Islet of Langerhans (tissue), 1 donor: ENCODE data around the gene GART.
"Not testable (repeated sequence)": the region's sequence is repeated elsewhere in the genome, so short reads cannot be mapped to it uniquely, and the experiment has no call there.

Experiments
- FAIRE-seq: peaks from one replicate; lab custom pipeline; 2011; peaks lifted over from hg19 to GRCh38; lab: Jason Lieb, UNC

Gene GART

DNA sequence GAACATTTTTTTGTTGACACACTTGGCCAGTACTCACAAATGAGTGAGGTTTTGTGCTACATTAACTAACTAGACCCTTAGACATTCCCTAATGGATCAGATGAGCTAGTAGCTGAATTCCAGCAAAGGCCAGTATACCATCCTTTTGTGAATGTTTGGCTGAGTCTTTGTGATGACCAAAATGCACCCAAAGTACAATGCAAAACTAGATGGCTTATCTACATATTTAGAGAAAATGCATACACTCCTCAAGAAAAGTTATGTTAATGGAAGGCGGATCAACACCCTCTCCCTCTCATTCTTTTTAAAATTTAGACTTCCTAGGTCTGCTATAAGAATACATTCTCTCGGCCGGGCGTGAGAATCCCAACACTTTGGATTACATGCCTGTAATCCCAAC, 30.3 kb downstream of the GART start:
- no peak for FAIRE-seq

DNA sequence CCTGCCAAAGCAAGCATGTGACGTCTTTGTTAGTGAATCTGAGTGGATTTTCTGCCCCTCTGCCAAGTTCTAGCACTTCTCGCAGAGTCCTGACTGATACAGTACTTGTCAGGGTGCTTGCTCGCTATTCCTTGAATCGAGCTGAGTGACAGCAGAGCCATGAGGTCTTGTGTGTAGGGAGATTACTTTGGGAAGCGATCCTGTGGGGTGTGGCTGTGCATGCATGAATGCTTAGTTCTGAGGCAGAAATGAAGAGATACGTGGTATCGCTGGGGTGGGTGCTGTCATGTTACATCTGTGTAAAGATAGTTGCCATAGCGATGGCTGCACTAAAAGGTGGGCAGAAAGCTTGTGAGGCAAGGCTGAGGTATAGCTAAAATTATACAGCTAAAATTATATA, 31.1 kb downstream of the GART start:
- FAIRE-seq = no peak

DNA sequence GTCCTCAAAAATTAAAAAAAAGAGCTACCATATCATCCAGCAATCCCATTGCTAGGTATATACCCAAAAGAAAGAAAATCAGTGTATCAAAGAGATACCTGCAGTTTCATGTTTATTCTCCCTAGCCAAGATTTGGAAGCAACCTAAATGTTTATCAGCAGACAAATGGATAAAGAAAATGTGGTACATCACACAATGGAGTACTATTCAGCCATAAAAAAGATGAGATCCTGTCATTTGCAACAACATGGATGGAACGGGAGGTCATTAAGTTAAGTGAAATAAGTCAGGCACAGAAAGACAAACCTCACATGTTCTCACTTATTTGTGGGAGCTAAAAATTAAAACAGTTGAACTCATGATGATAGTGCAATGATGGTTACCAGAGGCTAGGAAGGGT, 34.9 kb downstream of the GART start:
- not testable (repeated sequence) for FAIRE-seq

DNA sequence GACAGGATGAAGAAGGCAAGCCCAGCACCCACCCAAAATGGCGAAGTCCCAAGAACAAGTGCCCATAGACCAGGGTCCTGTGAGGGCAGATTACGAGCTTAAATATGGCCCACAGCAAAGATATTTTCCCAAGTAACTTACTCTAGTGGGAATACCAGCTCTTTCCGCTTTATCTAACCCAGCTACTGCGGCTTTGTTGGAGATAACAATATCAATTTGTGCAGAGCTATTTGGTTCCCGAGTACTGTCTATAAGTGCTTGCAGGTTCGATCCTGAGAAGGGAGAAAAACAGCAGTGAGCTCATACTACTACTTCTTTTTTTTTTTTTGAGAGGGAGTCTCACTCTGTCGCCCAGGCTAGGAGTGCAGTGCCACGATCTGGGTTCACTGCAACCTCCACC, 36.1 kb downstream of the GART start:
- FAIRE-seq = no peak

DNA sequence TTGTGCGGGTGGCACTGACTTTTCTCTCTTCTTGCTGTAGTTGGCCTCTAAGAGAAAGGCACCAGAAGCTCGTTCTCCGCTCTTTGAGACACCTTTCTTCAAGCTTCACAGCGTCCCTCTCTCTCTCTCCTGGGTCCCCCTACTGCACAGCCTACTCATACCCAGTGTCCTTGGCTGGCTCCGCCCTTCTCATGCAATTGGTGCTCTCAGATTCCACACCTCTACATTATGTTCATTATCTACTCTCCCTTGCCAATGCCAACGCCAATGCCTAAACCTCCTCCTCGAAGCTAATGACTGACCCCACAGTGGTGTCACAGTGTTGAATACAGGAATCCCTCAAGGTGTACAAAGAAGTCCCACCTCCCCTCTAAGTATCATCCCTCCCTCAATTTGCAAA, 45.6 kb downstream of the GART start:
- FAIRE-seq = no peak

DNA sequence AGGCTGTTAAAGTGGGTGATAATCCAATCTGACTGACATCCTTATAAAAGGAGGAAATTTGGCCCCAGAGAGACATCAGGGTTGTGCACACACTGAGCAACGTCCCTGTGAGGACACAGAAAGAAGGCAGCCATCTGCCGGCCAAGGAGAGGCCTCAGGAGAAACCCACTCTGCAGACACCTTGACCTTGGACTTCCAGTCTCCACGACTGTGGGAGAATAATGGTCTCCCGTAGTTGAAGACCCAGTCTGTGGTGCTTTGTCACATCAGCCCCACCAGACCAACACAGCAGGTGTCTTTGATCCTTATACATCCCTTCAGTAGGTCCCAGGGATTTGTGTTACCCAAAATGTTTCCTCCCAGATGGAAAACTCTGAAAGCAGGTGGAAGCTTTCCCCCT, 46.2 kb downstream of the GART start:
- no peak for FAIRE-seq

DNA sequence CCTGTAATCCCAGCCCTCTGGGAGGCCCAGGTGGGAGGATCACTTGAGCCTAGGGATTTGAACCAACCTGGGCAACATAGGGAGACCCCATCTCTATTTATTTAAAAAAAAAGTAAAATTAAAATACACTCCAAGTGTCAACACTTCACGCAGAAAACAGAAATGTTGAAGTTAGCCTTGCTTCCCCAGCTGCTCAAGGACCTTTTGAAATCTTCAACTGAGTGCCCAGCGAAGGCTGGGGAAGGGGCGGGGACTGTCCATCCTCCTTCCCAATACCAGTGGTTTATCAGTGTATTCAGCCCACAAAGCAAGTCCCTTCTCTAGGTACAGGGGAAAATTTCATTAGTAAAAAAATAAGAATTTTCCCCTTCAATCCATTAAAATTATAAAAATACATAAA, 48.2 kb downstream of the GART start:
- FAIRE-seq = no peak

DNA sequence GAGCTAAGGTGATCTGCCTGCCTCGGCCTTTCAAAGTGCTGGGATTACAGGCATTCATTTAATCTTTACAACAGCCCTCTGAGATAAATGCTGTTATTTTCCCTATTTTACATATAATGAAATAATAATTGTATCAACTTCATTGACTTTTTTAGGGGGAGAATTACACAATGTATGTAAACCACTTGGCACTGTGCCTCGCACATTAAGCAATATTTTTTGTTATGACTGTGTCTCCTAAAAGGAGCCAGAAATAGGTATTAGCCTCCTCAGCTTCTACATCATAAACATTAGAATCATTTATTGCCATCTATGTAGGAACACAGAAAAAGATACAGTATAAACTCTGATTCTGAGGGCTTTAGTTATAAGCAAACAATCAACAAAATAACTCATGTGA, 49.3 kb downstream of the GART start:
- FAIRE-seq = no peak

DNA sequence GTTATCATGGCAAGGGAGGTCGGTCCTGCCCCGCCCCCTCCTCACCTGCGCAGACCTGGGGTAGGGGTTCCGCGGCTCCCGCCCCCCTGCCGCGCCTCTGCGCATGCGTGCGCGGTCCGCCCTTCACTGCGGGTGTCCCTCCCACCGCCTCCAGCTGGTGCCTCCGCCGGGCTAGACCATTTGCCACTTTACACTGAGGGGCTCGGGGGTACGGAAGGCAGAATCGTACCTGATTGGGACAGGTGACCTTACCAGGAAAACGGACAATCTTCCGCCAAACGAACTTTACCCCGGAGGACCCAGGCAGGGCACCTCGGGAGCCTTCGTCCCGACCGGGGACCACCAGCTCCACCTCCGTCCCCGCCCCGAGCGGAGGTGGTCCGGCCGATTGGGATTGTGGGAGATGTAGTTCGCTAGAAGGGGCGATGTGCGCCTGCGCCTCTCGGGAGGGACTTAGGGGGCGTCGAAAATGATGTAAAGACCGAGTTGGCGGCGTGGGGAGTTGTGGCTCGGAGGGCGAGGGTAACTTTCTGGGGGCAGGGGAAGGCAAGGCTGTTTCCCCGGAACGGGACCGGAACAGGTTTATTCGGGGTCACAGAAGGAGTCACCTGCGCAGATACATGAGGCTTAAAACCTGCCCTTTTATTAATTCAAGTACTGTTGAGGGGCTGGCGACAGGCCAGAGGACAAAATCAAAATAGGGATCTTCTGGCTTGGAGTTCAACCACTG, 50.4 kb downstream of the GART start, which contains the start of gene DNAJC28:
TSS of gene DNAJC28 (minus strand) at position 344 of the 730 bp plus-strand sequence. CDS start 2,323 bp downstream, outside the sequence.
- FAIRE-seq = no peak

DNA sequence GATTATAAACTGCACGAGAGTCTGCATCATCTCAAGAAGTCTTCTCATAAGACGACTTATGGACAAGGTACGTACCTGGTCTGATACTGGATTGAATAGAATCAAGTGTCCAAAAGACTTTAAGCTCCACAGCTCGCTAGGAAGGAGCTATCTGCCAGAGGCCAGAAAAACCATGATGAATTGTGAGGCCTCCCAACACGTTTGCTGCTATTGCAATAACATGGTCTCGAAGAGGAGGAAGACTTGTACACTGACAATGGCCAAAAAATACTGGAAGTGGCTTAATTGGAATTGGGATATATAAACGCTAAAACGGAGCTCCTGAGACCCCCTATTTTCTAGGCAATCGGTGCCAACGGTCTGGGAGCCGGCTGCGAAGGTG, 50.9 kb downstream of the GART start:
- no peak for FAIRE-seq

DNA sequence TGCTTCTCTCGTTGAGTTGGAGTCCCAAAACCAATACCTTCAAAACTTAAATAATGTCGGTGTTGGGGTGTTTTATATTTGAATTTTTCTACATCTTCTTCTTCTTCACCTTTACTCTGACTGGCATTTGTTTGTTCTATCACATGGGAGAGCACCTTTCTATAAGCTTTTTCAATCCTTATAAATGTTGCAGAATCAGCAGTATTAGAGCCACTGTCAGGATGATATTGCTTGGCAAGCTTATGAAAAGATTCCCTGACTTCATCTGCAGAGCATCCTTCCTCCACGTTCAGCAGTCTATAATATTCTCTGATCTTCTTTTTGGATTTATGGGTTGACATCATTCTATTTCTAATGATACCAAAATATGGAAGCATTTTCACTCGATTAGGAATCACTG, 53.0 kb downstream of the GART start:
- no peak for FAIRE-seq

DNA sequence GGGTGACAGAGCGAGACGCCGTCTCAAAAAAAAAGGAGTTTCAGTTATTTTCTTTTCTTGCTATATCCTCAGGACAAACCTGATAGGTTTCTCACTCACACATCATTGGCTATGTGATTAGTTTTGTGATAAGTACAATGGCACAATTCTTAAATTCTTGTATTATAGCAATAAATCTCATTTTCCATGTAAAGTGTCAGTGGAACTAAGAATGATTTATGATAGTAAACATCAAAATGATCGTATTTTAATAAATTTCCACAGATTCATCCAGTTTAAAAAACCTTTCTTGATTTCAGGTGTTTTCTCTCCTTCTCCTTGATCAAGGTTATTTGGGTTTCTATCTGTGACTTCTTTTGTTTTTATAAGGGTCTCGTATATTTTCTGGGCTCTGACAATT, 53.9 kb downstream of the GART start:
- no peak for FAIRE-seq

DNA sequence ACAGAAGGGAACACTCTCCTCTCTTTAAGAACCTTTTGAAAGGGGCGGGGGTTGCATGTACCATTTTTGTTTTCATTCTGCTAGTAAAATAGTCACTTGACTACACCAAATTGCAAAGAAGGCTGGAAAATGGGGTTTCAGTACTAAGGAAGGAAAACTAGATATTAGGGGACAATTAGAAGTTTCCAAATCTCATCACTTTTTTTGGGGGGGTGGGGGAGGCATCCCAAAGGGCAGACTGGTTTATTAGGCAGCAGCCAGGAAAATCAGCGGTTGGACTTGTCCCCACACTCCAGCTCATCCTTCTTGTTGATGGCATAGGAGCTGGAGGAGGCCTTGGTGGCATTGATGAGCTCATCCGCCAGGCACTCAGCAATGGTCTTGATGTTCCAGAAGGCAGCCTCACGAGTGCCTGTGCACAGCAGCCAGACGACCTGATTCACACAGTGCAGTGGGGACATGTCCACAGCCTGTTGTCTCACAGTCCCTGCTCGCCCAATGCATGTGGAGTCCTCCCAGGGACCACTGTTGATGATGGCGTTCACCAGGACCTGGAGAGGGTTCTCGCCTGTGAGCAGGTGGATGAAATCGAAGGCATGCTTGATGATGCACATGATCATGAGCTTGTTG, 60.5 kb downstream of the GART start:
- no peak for FAIRE-seq

DNA sequence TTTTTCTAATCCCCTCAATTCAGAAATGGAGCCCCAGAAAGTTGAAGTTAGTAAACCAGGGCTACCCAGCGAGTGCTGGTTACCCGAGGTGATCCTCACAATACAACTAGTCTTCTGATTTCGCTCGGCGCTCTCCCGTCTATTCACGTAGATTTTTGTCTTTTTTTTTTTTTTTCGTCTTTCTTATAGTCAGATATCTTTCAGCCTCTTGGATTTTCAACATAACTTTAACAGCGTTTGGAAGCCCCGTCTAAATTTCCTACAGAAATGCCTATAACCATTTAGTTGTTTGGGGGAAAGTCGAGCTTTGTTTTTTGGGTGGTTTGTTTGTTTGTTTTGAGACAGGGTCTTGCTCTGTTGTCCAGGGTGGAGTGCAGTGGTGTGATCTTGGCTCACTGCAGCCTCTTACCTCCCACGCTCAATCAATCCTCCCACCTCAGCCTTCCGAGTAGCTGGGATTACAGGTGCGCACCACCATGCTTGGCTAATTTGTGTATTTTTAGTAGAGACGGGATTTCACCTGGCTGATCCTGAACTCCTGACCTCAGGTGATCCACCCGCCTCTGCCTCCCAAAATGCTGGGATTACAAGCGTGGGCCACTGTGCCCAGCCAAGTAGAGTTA, 61.3 kb downstream of the GART start:
- no peak for FAIRE-seq

DNA sequence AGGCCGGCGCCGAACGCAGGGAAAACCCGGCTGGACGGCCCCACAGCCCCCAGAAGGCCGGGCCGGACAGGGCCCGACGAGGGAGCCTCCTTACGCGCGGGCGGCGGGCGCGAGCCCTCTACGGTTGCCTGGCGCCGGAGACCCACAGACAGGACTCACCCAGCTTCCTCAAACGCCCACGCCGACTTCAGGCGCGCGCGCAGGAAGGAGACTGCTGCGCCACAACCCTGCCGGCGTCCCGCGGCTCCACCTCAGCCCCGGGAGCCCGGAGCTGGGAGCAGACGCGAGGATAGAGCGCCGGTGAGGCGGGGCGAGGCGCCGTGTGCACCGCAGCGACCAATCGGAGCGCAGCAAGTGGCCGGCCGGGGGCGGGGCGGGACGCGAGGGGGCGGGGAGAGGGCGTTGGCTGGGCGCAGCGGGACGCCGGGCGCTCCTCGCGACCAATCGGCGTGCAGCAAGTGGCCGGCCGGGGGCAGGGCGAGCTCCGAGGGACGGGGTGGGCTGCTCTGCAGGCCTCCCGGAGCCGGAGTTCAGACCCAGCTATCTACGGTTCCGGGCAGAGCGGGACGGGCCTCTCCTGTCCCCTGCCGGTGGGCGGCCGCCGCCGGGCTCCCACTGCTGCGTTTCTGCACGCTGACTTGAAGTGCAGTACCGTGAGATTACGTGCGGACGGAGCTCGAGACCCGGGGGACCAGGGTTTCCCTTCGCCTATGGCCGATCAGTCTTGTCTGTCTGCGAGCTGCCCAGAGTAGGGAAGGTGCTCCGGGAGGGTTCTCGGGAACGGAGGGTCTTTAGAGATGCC, 62.0 kb downstream of the GART start, which contains the start of gene TMEM50B:
TSS of gene TMEM50B (minus strand) at position 296 of the 802 bp plus-strand sequence. CDS start 11,089 bp downstream, outside the sequence.
- no peak for FAIRE-seq

DNA sequence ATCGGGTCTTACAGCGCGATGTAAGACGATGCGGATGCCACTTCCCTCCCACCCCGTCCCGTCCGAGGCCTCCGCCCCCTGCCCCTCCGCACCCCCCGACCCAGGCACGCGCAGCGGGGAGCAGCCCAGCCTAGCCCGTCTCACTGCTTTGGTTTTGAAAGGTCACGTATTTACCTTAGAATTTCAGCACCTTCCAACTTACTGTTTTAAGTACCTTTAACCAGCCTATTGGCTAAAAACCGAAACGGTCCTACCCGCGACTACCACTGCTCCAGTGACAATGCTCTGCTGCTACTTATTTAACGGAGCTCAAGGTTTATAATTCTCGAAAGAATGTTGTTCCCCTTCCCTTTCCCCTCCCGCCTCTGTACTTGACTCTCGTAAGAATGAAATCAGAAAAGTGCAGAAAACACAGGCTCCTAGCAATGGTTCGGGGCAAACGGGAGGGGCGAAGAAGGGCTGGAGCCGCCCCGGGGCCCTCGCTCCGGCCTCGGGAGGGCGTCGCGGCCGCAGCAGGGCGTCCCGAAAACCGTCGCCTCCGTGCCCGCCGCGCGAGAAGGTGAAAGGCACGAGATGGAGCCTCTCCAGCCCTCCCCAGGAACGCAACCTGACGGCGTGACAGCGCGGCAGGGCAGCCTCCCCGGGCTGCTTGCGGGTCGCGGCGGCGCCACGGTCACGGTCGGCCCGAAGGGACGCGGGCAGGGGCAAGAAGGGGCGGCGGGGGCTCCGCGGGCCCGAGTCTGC, 62.8 kb downstream of the GART start:
- FAIRE-seq = no peak

DNA sequence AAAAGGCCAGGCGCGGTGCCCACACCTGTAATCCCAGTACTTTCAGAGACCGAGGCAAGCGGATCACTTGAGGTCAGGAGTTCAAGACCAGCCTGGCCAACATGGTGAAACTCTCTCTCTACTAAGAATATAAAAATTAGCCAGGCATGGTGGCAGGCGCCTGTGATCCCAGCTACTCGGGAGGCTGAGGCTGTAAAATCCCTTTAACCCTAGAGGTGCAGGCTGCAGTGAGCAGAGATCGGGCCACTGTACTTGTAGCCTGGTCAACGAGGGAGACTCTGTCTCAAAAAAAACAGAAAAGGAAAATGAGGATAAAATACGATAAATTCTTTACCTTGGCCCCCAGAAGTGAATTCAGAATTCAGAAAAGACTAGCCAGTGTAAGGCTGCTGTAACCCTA, 63.7 kb downstream of the GART start:
- FAIRE-seq = no peak

DNA sequence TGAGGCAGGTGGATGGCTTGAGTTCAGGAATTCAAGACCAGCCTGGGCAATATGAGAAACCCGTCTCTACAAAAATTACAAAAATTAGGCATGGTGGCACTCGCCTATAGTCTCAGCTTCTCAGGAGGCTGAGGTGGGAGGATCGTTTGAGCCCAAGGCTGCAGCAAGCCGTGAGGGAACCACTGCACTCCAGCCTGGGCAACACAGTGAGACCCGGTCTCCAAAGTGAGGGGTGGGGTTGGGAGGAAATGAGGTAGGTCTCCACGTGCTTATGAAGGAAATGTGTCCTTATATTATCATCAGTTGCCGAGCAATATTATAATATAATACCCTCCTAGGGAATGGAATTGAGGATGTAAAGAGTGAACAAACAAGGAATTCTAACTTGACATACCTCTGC, 64.9 kb downstream of the GART start:
- no peak for FAIRE-seq

DNA sequence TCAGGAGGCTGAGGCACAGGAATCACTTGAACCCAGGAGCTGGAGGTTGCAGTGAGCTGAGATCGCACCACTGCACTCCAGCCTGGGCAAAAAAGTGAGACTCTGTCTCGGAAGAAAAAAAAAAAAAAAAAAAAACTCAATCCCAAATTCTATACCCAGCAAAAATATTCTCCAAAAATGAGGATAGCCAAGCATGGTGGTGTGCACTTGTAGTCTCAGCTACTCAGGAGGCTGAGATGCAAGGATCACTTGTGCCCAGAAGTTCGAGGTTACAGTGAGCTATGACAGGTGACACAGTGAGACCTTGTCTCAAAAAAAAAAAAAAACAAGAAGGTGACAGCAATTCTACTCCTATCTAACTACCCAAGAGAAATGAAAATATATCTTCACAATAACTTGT, 68.6 kb downstream of the GART start:
- no peak for FAIRE-seq

DNA sequence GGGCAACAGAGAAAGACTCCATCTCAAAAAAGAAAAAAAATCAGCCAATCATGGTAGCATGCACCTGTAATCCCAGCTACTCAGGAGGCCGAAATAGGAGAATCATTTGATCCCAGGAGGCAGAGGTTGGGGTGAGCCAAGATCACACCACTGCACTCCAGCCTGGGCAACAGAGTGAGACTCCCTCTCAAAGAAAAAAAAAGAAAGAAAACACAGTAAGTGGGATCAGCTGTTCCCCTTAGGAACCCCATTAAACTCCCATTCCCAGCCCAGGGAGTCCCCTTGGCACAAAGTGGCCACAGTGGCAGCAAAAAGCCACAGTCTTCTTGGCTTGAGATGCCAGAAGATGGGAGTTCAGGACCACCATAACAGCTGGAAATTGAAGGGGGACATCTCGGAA, 71.2 kb downstream of the GART start:
- no peak for FAIRE-seq

DNA sequence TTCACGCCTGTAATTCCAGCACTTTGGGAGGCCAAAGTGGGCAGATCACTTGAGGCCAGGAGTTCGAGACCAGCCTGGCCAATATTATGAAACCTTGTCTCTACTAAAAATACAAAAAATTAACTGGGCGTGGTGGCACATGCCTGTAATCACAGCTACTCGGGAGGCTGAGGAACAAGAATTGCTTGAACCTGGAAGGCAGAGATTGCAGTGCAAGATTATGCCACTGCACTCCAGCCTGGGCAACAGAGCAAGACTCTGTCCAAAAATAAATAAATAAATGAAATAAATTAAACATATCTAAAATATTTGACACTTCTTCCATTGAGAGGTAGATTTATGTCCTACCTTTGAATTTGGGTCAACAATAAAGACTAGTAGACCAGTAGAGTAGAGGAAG, 72.7 kb downstream of the GART start:
- not testable (repeated sequence) for FAIRE-seq
